ENCODE data around the gene RABL6.
"Not testable (repeated sequence)": the region's sequence is repeated elsewhere in the genome, so short reads cannot be mapped to it uniquely, and the experiment has no call there.

The RABL6 gene

DNA sequence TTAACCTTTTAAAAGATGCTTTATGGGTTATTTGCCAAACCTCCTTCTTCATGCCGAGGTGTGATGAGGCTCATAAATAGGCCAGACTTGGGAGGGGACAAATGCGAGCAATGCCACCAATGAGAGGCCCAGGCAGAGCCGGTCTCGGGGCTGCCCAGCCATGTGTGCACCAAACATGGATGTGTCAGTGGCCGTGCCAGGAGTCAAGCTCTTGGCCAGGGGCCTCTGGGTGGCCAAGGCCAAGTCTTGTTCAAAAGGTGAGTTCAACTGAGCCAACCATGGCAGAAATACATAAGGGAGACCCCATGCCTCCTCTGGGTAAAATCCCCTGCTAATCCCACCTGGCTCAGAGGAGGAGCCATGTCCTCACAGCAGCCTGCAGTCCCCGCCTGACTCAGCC, 32.6 kb upstream of the RABL6 start:
- no peak for DNase-seq (ENCODE audit: low read depth)

- DNase-seq (ENCODE audit: low read depth) = no peak
Observed at GRCh38 chr9:136776947-136777346, 30.8 kb upstream of the RABL6 start.

- DNase-seq (ENCODE audit: low read depth) = no peak
Observed at GRCh38 chr9:136777359-136777758, 30.4 kb upstream of the RABL6 start.

DNA sequence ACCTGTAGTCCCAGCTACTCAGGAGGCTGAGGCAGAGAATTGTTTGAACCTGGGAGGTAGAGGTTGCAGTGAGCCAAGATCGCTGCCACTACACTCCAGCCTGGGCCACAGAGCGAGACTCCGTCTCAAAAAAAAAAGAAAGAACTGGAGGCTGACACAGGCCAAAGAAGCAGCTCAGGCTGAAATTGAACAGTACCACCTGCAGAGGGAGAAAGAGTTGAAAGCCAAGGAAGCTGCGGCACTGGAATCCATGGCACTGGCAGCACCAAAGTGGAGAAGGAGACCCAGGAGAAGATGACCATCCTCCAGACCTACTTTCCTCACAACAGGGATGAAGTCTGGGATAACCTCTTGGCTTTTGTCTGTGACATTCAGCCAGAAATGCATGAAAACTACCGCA, 27.9 kb upstream of the RABL6 start:
- no peak for DNase-seq (ENCODE audit: low read depth)

- DNase-seq (ENCODE audit: low read depth) = no peak
Observed at GRCh38 chr9:136782452-136782851, 25.3 kb upstream of the RABL6 start.

- DNase-seq (ENCODE audit: low read depth) = no peak
Observed at GRCh38 chr9:136784249-136784996, 23.3 kb upstream of the RABL6 start.

DNA sequence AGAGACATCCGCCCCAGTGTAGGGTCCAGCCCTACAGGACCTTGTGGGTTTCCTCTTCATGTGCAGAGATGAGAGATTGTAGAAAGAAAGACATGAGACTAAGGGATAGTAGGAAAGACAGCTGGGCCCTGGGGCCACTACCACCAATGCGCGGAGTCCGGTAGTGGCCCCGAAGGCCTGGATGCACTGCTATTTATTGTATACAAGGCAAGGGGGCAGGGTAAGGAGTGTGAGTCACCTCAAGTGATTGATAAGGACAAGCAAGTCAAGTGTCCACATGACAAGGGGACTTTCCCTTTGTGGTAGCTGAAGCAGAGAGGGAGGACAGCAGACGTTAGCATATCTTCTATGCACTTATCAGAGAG, 22.8 kb upstream of the RABL6 start:
- no peak for DNase-seq (ENCODE audit: low read depth)

DNA sequence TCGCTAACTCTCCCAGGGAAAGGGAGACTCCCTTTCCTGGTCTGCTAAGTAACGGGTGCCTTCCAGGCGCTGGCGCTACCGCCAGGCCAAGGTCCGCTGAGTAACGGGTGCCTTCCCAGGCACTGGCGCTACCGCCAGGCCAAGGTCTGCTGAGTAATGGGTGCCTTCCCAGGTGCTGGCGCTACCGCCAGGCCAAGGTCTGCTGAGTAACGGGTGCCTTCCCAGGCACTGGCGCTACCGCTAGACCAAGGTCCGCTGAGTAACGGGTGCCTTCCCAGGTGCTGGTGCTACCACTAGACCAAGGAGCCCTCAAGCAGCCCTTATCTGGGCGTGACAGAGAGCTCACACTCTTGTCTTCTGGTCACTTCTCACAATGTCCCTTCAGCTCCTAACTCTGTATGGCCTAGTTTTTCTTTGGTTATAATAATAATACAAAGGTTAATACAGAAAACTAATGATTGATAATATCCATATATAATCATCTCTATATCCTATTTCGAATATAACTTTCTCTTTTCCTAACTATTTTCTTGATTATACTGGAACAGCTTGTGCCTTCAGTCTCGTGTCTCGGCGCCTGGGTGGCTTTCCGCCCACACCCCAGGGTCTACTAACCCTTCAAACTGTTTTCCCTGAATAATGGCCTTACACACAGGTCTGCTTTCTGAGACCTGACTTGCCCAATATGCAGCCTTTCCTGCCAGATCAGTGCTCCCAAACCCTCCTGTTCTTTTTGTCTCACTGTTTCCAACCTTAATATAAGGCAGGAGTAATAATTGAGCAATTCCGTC, 22.0 kb upstream of the RABL6 start:
- DNase-seq (ENCODE audit: low read depth) = not testable (repeated sequence)

- no peak for DNase-seq (ENCODE audit: low read depth)
Observed at GRCh38 chr9:136786451-136786850, 21.3 kb upstream of the RABL6 start.

DNA sequence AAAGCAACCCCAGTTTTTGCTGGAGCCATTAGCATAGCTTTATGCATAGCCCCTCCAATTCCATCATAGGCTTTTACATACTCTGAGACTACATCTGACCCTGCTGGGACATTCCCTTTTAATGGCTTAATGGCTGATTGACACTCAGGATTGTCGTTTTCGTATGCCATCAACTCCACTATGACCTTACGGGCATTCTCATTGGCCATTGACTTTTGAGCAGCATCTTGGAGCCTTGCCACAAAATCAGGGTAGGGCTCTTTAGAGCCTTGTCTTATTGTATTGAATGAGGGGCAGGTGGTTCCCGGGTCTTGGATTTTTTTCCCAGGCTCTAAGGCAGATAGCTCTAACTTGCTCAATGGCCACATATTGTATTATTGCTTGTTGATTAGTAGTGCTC, 20.8 kb upstream of the RABL6 start:
- DNase-seq (ENCODE audit: low read depth) = not testable (repeated sequence)

DNA sequence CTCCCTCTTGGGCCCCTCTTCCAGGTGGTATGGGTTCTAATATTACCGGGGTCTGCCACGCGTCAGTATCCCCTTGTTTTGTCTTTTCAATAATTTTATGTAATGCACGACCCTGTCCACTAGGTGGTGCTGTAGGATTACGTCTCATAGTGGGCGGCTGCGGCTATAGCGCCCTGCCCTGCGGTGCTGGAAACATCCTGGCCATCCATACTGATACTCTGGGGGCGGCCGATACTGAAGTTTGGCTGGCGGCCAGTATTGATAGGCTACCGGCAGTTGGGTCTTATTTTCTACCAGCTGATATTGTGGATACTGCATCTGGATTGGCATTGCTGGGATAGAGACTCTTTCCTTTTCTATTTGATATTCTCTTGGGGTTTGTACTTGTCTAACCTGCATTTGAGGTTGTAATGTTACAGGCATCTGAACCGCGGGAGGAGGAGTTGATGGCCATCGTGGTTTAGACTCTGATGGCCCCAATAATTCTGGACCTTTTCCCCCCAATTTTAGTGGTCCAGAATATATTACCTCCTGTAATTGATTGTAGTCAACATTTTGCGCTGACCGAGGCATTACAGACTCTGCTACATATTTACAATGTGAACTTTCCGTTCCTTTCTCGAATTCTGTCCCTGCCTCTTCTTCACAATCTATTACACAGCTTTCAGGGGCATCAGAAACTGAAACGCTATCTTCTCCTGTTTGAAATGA, 19.9 kb upstream of the RABL6 start:
- peak; percentile 35 for DNase-seq (ENCODE audit: low read depth)

- not testable (repeated sequence) for DNase-seq (ENCODE audit: low read depth)
Observed at GRCh38 chr9:136788644-136789522, 18.9 kb upstream of the RABL6 start.

DNA sequence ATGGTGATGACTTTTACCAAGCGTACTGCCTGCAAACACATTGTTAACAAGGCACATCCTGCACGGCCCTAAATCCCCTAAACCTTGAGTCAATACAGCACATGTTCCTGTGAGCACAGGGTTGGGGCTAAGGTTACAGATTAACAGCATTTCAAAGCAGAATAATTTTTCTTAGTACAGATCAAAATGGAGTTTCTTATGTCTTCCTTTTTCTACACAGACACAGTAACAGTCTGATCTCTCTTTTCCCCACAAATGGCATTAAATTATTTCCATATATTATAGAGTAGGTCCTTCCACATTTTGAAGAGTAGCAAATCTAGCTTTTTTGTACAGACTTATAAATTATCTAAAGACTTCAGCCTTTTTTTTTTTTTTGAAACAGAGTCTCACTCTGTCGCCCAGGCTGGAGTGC, 18.2 kb upstream of the RABL6 start:
- DNase-seq (ENCODE audit: low read depth) = no peak

GRCh38 chr9:136790640-136791515, 16.9 kb upstream of the RABL6 start, which contains the start of gene TMEM141:
Gene TMEM141 (plus strand): TSS chr9:136791344. CDS start chr9:136791371, 27 bp downstream.
- peak; percentile 98 for DNase-seq (ENCODE audit: low read depth)

GRCh38 chr9:136791516-136792276, 16.1 kb upstream of the RABL6 start:
- DNase-seq (ENCODE audit: low read depth) = peak; percentile 28

DNA sequence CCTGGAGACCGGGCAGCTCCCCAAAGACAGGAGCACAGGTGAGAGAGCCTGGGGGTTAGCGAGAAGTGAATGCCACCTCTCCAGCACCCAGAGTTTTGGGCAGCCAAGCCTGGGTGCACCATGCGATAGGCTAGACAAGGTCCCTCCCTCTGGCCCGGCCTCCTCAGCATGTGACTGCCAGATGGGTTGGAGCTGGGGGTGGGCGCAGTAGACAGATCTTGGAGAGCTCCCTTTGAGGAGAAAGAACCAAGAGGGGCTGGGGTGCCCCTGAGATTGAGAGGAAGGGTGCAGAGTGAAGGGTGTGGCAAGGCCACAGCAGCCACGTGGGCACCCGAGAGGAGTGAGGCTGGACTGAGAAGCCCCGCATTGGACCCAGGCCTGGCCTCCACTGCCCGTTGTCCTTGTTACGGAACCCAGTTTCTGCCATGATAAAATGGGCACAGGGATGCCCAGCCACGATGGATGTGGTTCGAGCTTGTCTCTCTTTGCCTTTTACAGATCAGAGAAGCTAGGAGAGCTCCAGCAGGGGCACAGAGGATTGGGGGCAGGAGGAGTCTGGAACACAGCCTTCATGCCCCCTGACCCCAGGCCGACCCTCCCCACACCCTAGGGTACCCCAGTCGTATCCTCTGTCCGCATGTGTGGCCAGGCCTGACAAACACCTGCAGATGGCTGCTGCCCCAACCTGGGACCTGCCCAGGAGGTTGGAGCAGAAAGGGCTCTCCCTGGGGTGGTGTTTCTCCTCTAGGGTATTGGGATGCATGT, 15.2 kb upstream of the RABL6 start:
- DNase-seq (ENCODE audit: low read depth) = no peak

DNA sequence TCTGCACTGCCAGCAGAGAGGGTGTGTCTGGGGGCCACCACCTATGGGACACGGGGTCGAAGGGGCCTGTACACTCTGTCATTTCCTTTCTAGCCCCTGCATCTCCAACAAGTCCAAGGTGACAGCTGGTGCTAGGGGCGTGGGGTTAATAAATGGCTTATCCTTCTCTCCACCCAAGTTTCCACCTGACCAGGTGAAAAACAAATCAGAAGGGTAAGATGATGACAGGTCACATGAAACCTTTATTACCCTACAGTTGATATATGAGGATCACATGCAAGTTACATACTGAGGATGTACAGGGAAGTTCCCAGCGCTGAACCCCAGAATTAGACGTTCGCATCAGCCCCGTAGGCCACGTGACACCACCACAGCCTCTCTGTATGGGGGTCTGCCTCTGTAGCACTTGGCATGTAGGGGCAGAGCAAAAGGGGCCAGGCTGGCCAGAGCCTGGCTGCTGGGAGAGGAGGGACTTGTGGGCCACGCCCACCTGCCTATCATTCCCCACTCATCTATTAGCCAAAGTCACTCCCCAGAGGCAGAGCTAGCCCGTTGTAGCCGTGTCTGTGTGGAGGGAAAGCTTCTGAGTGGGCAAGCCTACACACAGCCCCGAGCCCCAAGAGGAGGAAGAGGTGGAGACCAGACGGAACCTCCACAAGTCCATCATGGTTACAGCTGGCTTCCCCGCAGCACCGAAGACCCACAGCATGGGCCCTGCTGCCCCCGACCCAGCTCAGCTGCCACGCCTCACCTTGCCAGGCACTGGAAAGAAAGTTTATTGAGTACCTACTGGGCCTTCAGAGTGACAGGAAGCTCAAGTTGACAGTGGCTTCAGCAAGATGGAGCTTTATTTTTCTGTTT, 14.4 kb upstream of the RABL6 start:
- no peak for DNase-seq (ENCODE audit: low read depth)

DNA sequence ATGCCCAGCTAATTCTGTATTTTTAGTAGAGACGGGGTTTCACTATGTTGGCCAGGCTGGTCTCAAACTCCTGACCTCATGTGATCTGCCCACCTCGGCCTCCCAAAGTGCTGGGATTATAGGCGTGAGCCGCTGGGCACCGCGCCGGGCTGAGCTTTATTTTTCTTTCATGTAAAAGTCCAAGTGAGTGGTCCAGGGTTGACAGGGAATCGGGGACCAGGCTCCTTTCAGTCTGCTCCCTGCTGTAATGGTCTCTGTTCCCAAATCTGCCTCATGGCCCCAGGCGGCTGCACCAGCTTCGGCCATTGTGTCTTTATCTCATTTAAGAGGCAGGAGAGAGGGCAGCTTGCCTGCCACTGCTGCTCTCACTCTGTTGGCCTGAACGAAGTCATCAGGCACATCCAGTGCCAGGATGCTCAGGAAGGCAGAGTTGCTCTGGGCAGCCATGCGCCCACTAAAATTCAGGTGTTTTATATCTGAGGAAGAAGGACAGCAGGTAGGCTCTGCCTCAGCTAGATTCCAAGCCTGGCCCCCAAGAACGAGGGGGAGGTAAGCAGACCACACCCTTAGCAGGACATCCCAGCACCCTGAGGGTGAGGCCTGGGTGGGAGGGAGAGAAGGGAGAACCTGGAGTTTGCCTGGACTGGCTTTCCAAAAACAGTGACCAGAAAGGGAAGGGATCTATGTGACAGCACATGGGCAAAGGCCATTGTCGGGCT, 13.3 kb upstream of the RABL6 start:
- no peak for DNase-seq (ENCODE audit: low read depth)

All from stimulated activated CD8-positive, alpha-beta memory T cell treated with anti-CD3 and anti-CD28 coated beads, Interleukin-15, amount 100 ng/mL, for 24 hours (primary cell).